ENCODE data around the gene AHDC1. TPM values are rescaled to one million over a fixed set of nuclear protein-coding genes. Genes with fewer than 3 reads are reported as not detected.
"Not testable (repeated sequence)": the region's sequence is repeated elsewhere in the genome, so short reads cannot be mapped to it uniquely, and the experiment has no call there.

AHDC1 gene
- total RNA-seq, 1 experiment from 2014 or later = 19.1 TPM

GRCh38 chr1:27633298-27633610 is 29.3 kb upstream of the AHDC1 start:
- no peak for DNase-seq (ENCODE audit: low read depth)

- peak; percentile 34 for DNase-seq (ENCODE audit: low read depth)
These were observed 28.7 kb upstream of the AHDC1 start for GRCh38 chr1:27632387-27633297.

DNA sequence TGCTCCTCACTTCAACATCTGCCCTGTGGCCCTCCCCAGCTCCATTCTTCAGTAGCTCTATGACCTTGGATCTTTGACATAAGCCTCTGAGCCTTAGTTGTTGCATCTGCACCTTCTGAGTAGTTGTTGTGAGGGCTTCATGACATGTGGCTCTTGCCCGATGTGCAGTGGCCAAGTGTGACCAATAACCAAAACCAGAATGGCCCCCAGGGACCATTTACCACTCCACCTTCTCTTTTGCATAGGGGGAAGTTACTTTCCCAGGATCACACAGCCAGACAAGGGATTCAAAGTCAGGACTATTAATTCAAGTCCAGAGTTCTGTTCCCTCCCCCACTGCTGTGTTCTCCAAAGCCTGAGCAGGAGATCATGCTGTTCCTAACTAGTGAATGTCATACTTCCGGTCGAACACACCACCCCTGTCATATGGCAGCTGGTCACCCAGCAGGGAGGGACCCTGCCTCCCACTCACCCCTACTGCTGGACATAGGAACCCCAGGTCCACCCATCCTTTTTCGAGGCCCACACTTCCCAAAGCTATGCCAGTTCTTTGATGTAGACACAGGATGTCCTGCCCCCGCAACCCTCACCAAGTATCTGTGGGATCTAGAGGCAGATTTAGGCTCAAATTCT is 27.0 kb upstream of the AHDC1 start:
- DNase-seq (ENCODE audit: low read depth) = no peak

GRCh38 chr1:27628712-27629111 is 24.8 kb upstream of the AHDC1 start:
- DNase-seq (ENCODE audit: low read depth) = no peak

- not testable (repeated sequence) for DNase-seq (ENCODE audit: low read depth)
These were observed 23.8 kb upstream of the AHDC1 start for GRCh38 chr1:27627733-27628132.

DNA sequence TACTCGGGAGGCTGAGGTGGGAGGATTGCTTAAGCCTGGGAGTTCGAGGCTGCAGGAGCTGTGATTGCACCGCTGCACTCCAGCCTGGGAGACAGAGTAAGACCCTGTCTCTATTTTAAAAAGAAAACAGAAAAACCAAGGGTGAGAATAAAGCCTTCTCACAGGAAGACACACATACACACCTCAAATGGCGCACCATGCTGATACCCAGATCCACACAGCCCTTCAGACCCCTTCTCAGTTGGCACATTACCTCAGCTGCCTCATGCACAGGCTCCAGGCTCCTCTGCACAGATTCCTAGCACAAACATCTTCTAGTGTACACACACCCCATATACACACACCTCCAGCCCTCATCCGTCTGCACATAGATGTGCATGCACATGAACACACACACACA is 23.1 kb upstream of the AHDC1 start:
- DNase-seq (ENCODE audit: low read depth) = no peak

- no peak for DNase-seq (ENCODE audit: low read depth)
These were observed 22.3 kb upstream of the AHDC1 start for GRCh38 chr1:27626031-27626935.

- no peak for DNase-seq (ENCODE audit: low read depth)
These were observed 20.7 kb upstream of the AHDC1 start for GRCh38 chr1:27624467-27625178.

- no peak for DNase-seq (ENCODE audit: low read depth)
These were observed 19.6 kb upstream of the AHDC1 start for GRCh38 chr1:27623327-27624212.

- no peak for DNase-seq (ENCODE audit: low read depth)
These were observed 18.9 kb upstream of the AHDC1 start for GRCh38 chr1:27622828-27623227.

DNA sequence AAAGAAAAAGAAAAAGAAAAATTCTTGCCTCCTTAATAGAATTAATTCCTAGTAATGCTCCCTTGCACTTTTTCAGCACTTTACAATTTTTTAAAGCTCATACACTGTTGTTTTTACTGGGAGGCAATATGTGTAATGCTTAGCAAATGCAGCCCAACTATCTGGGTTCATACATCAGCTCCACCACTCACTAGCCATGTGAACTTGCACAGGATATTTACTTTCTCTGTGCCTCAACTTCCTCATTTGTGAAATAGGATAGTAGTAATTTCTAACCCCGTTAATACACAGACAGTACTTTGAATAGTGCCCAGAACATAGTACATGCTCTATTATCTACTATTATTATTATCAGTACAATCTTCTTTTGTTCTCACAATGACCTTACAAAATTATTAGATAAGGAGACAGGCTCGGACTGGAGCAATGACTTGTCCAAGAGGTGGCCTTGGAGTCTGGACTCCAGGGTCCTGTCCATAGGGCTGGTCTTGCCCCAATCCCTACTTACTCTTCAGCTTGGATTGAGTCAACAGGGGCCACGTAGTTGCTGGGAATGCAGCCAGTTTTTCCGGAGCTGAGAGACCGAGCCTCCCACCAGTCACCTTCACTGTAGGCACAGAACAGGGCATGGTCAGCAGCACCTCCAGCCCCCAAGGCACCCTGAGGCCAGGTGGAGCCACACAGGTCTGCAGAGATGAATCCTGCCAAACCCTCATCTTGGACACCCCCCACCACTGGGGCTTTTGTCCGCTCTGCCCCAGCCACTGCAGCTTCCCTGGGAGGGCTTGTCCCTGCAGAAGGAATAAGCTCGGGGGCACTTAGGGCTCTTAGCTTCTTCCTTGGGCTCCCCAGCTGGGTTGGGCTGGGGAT is 17.3 kb upstream of the AHDC1 start:
- peak; percentile 76 for DNase-seq (ENCODE audit: low read depth)

GRCh38 chr1:27619782-27620438 is 16.0 kb upstream of the AHDC1 start:
- DNase-seq (ENCODE audit: low read depth) = not testable (repeated sequence)

DNA sequence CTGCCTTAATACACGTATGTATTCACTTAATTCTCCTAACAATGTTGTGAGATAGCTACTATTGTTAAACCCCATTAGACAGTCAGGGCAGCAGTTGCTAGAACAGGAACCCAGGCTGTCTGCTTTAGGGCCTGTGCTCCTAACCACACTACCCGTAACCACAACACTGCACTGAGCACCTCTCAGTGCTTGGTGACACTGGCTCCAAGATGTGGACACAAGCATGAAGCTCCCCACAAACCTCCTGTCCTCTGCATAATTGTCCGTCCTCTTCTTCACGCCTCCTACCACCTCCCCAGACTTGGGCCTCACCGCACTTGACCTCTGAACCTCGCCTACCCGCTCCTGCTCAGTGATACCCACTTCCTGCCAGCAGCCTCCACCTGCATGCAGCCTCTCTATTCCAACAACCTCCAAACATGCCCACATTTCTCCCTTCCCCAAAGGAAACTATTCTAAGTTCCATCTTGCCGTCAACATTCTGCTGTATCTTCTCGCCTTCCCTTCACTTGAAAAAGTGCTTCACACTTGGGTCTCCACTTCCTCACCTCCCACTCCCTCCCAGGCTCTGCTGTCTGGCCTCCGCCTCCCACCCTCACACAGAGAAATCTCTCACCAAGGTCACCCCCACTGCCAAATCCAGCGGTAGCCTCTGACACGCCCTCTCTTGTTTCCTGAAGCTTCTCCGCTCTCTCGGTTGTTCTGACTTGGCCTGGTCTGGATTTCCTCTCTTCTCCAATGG is 14.6 kb upstream of the AHDC1 start:
- no peak for DNase-seq (ENCODE audit: low read depth)

- DNase-seq (ENCODE audit: low read depth) = no peak
These were observed 13.5 kb upstream of the AHDC1 start for GRCh38 chr1:27617420-27617819.

- DNase-seq (ENCODE audit: low read depth) = no peak
These were observed 12.5 kb upstream of the AHDC1 start for GRCh38 chr1:27616441-27616840.

- DNase-seq (ENCODE audit: low read depth) = no peak
These were observed 11.6 kb upstream of the AHDC1 start for GRCh38 chr1:27615346-27616192.

- no peak for DNase-seq (ENCODE audit: low read depth)
These were observed 10.8 kb upstream of the AHDC1 start for GRCh38 chr1:27614625-27615344.

All from M059J (cell line).